Posterior cingulate gyrus (tissue), 11 donors: Measurements from ENCODE around the gene OSBPL10.

Source experiments
- DNase-seq, 10 donors: peaks; one replicate each; pipeline versions ENCODE4 v3.0.0 to v3.0.0-alpha.2; 2020 to 2021; ENCODE audit warnings: mixed read lengths in 3 of 10
- intact Hi-C: fragments of 100-400 bp; cut with DNase I; formaldehyde crosslinking; loops from one replicate; pipeline ENCODE4 v1.15.1; 2023

OSBPL10 gene

GRCh38 chr3:31653464-31653863 is 327.6 kb downstream of the OSBPL10 start:
- DNase-seq: no peak
- intact Hi-C loops: no loop called here

GRCh38 chr3:31652296-31652695 is 328.8 kb downstream of the OSBPL10 start:
- intact Hi-C loops: no loop called here

GRCh38 chr3:31648286-31648968 is 332.6 kb downstream of the OSBPL10 start:
- intact Hi-C loops: no loop called here
- peak in 1 of 10 donors; percentile 55 for DNase-seq

More at GRCh38 chr3:31652296-31652695, 328.8 kb downstream of the OSBPL10 start:
- DNase-seq: no peak

- intact Hi-C loops: no loop called here
- DNase-seq: no peak
Observed at GRCh38 chr3:31645256-31645655, 335.8 kb downstream of the OSBPL10 start.

- intact Hi-C loops: no loop called here
- DNase-seq: no peak
Observed at GRCh38 chr3:31639828-31640227, 341.2 kb downstream of the OSBPL10 start.

- DNase-seq: no peak
- intact Hi-C loops: no loop called here
Observed at GRCh38 chr3:31636694-31637442, 344.2 kb downstream of the OSBPL10 start.

GRCh38 chr3:31636049-31636448 is 345.0 kb downstream of the OSBPL10 start:
- intact Hi-C loops: no loop called here
- no peak for DNase-seq

GRCh38 chr3:31635545-31635944 is 345.5 kb downstream of the OSBPL10 start:
- intact Hi-C loops: no loop called here
- no peak for DNase-seq

GRCh38 chr3:31634476-31634875 is 346.6 kb downstream of the OSBPL10 start:
- intact Hi-C loops: no loop called here
- DNase-seq: no peak

- no peak for DNase-seq
- intact Hi-C loops: no loop called here
Observed at GRCh38 chr3:31629054-31629453, 352.0 kb downstream of the OSBPL10 start.

- no peak for DNase-seq
- intact Hi-C loops: no loop called here
Observed at GRCh38 chr3:31625358-31625757, 355.7 kb downstream of the OSBPL10 start.

- intact Hi-C loops: no loop called here
- no peak for DNase-seq
Observed at GRCh38 chr3:31624083-31624709, 356.9 kb downstream of the OSBPL10 start.

GRCh38 chr3:31622636-31623288 is 358.3 kb downstream of the OSBPL10 start:
- intact Hi-C loops: no loop called here
- DNase-seq: no peak

GRCh38 chr3:31621314-31621713 is 359.7 kb downstream of the OSBPL10 start:
- DNase-seq: no peak
- intact Hi-C loops: no loop called here

- DNase-seq: no peak
- intact Hi-C loops: no loop called here
Observed at GRCh38 chr3:31620656-31621055, 360.4 kb downstream of the OSBPL10 start.

GRCh38 chr3:31616711-31617110 is 364.4 kb downstream of the OSBPL10 start:
- no peak for DNase-seq
- intact Hi-C loops: no loop called here

- intact Hi-C loops: no loop called here
- DNase-seq: no peak
Observed at GRCh38 chr3:31615071-31615875, 365.8 kb downstream of the OSBPL10 start.

GRCh38 chr3:31614162-31614921 is 366.7 kb downstream of the OSBPL10 start:
- DNase-seq: no peak
- intact Hi-C loops: loop anchor here (5.0 kb wide), 1 partner anchor 153 kb away; no protein-coding TSS in a partner anchor

- intact Hi-C loops: loop anchor here (5.0 kb wide), 1 partner anchor 154 kb away; no protein-coding TSS in a partner anchor
- DNase-seq: no peak
Observed at GRCh38 chr3:31613654-31614053, 367.4 kb downstream of the OSBPL10 start.
